Natural killer cell (primary cell): ENCODE results near the gene PLXNA4. TPM values are rescaled to one million over a fixed set of nuclear protein-coding genes. Genes with fewer than 3 reads are reported as not detected.

Experiments
- ATAC-seq, 3 donors: fragments of 150-1000 bp in 2 of 3; fragments of 200-7000 bp in 1 of 3; cut with Tn5 transposase; 1 replicate in 1 of 3; 2 replicates in 2 of 3; pipeline ENCODE4 v1.10.0; 2021; ENCODE audit warnings: mild to moderate bottlenecking in 2 of 3, moderate library complexity in 2 of 3
- DNase-seq, 2 donors: peaks; one replicate each; pipeline versions ENCODE4 v3.0.0 to v3.0.0-alpha.2; 2013 to 2021; ENCODE audit warnings: mixed read lengths in 1 of 2
- H3K27ac ChIP-seq: one replicate; pipeline ENCODE4 v1.5.1; 2013; ENCODE audit warnings: mild to moderate bottlenecking, low read length
- H3K27me3 ChIP-seq: one replicate; pipeline ENCODE4 v1.6.1; 2013; ENCODE audit warnings: low read length; ENCODE audit not compliant: control insufficient read depth, insufficient read depth
- H3K36me3 ChIP-seq: one replicate; pipeline ENCODE4 v1.6.1; 2013; ENCODE audit warnings: low read length; ENCODE audit not compliant: control insufficient read depth, insufficient read depth
- H3K4me1 ChIP-seq: one replicate; pipeline ENCODE4 v1.6.1; 2013; ENCODE audit warnings: low read length; ENCODE audit not compliant: control insufficient read depth, insufficient read depth
- H3K4me3 ChIP-seq: one replicate; pipeline ENCODE4 v1.5.1; 2013; ENCODE audit warnings: low read length
- H3K9me3 ChIP-seq: one replicate; pipeline ENCODE4 v1.6.1; 2013; ENCODE audit warnings: low read length; ENCODE audit not compliant: control insufficient read depth, insufficient read depth
- H3K27ac Mint-ChIP-seq, 2 donors: one replicate each; pipeline ENCODE4 v1.8.0; 2022; ENCODE audit warnings: mild to moderate bottlenecking in 2 of 2, mixed read lengths in 2 of 2, moderate library complexity in 1 of 2
- H3K27me3 Mint-ChIP-seq, 2 donors: one replicate each; pipeline ENCODE4 v1.8.0; 2022; ENCODE audit warnings: low read depth in 2 of 2, mixed read lengths in 2 of 2
- H3K36me3 Mint-ChIP-seq: one replicate; pipeline ENCODE4 v1.8.0; 2022; ENCODE audit warnings: mixed read lengths
- H3K4me1 Mint-ChIP-seq, 2 donors: one replicate each; pipeline ENCODE4 v1.8.0; 2022; ENCODE audit warnings: mixed read lengths in 2 of 2
- H3K4me3 Mint-ChIP-seq: one replicate; pipeline ENCODE4 v1.8.0; 2022; ENCODE audit warnings: mild to moderate bottlenecking, moderate library complexity, mixed read lengths
- H3K9me3 Mint-ChIP-seq, 2 donors: one replicate each; pipeline ENCODE4 v1.8.0; 2022; ENCODE audit warnings: mixed read lengths in 2 of 2
- WGBS: methylation state at CpG from one replicate; pipeline ENCODE4 v1.1.7; 2013; ENCODE audit warnings: missing lambda C conversion rate; ENCODE audit not compliant: insufficient coverage; 5-methylcytosine and 5-hydroxymethylcytosine counted together
- intact Hi-C: fragments of 100-400 bp; cut with micrococcal nuclease; formaldehyde crosslinking; loops from one replicate; pipeline ENCODE4 v1.14.2; 2022
- total RNA-seq, 4 donors: library from RNA; stranded (reverse); fragments of 120-200 nt in 1 of 4; gene quantifications; one replicate each; pipeline versions ENCODE4 v1.2.3 to v1.2.4, GENCODE V29; 2013 to 2022
- TF ChIP-seq, protein P1 (sequence below): fragments of 200-600 bp; IDR thresholded peaks from one replicate; pipeline ENCODE4 v1.8.0; 2022; ENCODE audit warnings: antibody characterized with exemption

The PLXNA4 gene
- total RNA-seq, 3 donors from 2014 or later (not counting 1 experiment from before 2014, with no cell fraction given), result 5.1 to 15.3 (median 10.9) TPM

DNA sequence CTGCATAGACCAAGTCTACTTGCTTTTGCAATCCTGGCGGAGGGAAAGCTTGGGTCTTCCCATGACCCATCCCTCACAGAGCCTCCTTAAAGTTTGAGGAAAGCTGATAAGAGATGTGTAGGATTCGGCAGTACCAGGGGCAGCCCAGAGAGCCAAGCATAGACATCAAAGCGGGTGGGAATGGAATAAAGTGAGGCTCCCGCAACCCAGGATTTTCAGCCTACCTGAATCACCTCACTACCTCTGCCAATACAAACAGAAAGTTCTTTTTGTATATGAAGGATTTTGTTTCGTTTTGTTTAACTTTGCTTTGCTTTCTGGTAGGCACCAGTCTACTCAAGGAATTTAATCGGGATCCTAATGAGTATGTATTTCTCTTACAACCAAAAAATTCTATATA is 451.7 kb downstream of the PLXNA4 start:
- Histone ChIP-seq H3K27me3 (no peaks in the 10 kb centered on the region), H3K9me3 (no peaks in the 10 kb centered on the region), H3K4me3 (no peak overlapping the region), H3K36me3 (no peaks in the 10 kb centered on the region), H3K27ac (no peak overlapping the region), H3K4me1 (no peaks in the 10 kb centered on the region)
- 100% methylated on average over 2 of the region's 6 CpGs for WGBS
- H3K4me1 Mint-ChIP-seq, result no peaks in the 10 kb centered on the region
- H3K27ac Mint-ChIP-seq, result no peak overlapping the region
- H3K9me3 Mint-ChIP-seq, result no peaks in the 10 kb centered on the region
- H3K4me3 Mint-ChIP-seq, result no peak overlapping the region
- H3K27me3 Mint-ChIP-seq, result peaks cover 3 to 8% of the 10 kb centered on the region in 2 donors
- no peak for DNase-seq
- intact Hi-C loops, result no loop called here
- no peak for ATAC-seq
- TF ChIP-seq, protein P1, sequence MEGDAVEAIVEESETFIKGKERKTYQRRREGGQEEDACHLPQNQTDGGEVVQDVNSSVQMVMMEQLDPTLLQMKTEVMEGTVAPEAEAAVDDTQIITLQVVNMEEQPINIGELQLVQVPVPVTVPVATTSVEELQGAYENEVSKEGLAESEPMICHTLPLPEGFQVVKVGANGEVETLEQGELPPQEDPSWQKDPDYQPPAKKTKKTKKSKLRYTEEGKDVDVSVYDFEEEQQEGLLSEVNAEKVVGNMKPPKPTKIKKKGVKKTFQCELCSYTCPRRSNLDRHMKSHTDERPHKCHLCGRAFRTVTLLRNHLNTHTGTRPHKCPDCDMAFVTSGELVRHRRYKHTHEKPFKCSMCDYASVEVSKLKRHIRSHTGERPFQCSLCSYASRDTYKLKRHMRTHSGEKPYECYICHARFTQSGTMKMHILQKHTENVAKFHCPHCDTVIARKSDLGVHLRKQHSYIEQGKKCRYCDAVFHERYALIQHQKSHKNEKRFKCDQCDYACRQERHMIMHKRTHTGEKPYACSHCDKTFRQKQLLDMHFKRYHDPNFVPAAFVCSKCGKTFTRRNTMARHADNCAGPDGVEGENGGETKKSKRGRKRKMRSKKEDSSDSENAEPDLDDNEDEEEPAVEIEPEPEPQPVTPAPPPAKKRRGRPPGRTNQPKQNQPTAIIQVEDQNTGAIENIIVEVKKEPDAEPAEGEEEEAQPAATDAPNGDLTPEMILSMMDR, result no peak
- H3K36me3 Mint-ChIP-seq, result no peaks in the 10 kb centered on the region

DNA sequence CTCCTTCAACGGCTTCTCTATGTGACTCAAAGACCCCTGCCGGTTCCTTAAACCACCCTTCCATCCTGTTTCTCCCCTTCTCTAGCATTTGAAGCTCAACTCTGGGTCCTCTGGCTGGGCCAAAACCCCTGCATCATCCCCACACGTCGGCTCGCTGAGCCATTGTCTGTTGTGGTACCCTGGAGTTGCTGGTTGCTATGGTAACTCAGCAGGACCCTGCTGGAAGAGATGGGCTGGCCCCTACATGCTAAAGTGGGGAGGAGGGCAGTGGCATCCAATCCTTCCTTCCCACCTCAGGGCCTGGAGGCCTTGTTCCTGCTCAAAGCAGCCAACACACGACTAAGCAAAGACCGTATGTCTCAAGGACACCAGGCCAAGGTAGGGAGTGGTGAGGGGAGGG is 452.5 kb downstream of the PLXNA4 start:
- WGBS, result 70% methylated on average over 7 of the region's 7 CpGs
- Mint-ChIP-seq H3K27me3 (peaks cover 7 to 12% of the 10 kb centered on the region in 2 donors), H3K4me1 (no peaks in the 10 kb centered on the region), H3K27ac (no peak overlapping the region), H3K4me3 (no peak overlapping the region), H3K9me3 (no peaks in the 10 kb centered on the region), H3K36me3 (no peaks in the 10 kb centered on the region)
- DNase-seq, result no peak
- Histone ChIP-seq H3K4me3 (no peak overlapping the region), H3K27me3 (no peaks in the 10 kb centered on the region), H3K9me3 (no peaks in the 10 kb centered on the region), H3K27ac (no peak overlapping the region), H3K36me3 (no peaks in the 10 kb centered on the region), H3K4me1 (no peaks in the 10 kb centered on the region)
- ATAC-seq, result no peak
- intact Hi-C loops, result no loop called here
- TF ChIP-seq, protein P1, result no peak

DNA sequence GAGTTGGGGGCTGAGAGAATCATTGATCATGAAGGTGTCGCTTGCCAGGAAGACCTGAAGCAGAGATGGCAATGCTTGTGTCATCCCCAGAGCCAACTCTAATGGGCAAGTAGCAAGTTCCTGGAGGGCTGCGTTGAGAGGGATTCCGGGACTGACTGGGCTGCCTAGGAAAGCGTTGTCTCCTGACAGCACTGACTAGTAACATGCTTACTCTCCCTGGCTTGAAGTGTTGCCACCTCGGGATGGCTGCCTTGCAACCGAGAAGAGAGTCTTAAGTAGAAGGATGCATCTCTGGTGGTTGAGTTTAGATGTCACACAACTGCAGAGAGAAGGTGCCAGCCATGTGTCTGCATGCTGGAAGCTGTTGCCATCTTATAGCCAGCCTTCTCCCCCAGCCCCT is 453.4 kb downstream of the PLXNA4 start:
- 78% methylated on average over 6 of the region's 6 CpGs for WGBS
- Mint-ChIP-seq H3K4me1 (no peaks in the 10 kb centered on the region), H3K9me3 (no peaks in the 10 kb centered on the region)

DNA sequence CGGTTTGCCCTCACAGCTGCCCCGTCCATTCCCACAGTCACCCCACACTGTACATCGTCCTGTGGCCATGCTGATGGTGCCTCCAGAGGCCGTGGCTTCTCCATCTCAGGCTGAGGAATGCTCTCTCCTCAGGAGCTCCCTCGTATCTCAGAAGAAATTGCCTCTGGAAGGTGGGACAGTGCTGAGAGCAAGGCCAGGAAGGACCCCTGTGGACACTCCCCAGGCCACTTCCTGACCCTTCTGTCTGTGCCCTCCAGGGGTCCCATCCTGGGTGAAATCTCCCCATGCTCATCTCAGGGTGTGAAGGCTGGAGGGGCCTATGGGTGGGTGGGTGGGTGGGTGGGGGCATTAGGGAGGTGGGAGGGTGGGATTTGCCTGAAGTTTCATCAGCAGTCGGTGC is 454.3 kb downstream of the PLXNA4 start:
- H3K4me3 ChIP-seq, result no peak overlapping the region
- DNase-seq (no peak), ATAC-seq (no peak)
- no peaks in the 10 kb centered on the region for H3K4me1 Mint-ChIP-seq
- H3K9me3 Mint-ChIP-seq, result no peaks in the 10 kb centered on the region
- H3K36me3 ChIP-seq, result no peaks in the 10 kb centered on the region
- TF ChIP-seq, protein P1, result no peak
- no peak overlapping the region for H3K4me3 Mint-ChIP-seq
- H3K36me3 Mint-ChIP-seq, result no peaks in the 10 kb centered on the region
- H3K27me3 ChIP-seq, result no peaks in the 10 kb centered on the region
- H3K27ac ChIP-seq, result no peak overlapping the region
- WGBS, result 62% methylated on average over 6 of the region's 6 CpGs
- peaks cover 7 to 16% of the 10 kb centered on the region in 2 donors for H3K27me3 Mint-ChIP-seq
- intact Hi-C loops, result no loop called here
- no peaks in the 10 kb centered on the region for H3K9me3 ChIP-seq
- no peaks in the 10 kb centered on the region for H3K4me1 ChIP-seq
- H3K27ac Mint-ChIP-seq, result no peak overlapping the region

More for the DNA sequence above, 453.4 kb downstream of the PLXNA4 start:
- peaks cover 7 to 16% of the 10 kb centered on the region in 2 donors for H3K27me3 Mint-ChIP-seq
- ATAC-seq (no peak), DNase-seq (no peak)
- TF ChIP-seq, protein P1, result no peak
- intact Hi-C loops, result no loop called here
- H3K36me3 Mint-ChIP-seq, result no peaks in the 10 kb centered on the region
- Histone ChIP-seq H3K27me3 (no peaks in the 10 kb centered on the region), H3K9me3 (no peaks in the 10 kb centered on the region), H3K4me1 (no peaks in the 10 kb centered on the region), H3K27ac (no peak overlapping the region), H3K4me3 (no peak overlapping the region), H3K36me3 (no peaks in the 10 kb centered on the region)
- no peak overlapping the region for H3K4me3 Mint-ChIP-seq
- no peak overlapping the region for H3K27ac Mint-ChIP-seq
